Measurements from ENCODE around the gene DNAH8. TPM values are rescaled to one million over a fixed set of nuclear protein-coding genes. Genes with fewer than 3 reads are reported as not detected.

The DNAH8 gene
- polyA plus RNA-seq, 1 donor, result 2.1 TPM

GRCh38 chr6:38973178-38974057, 258.3 kb downstream of the DNAH8 start:
- DNase-seq (ENCODE audit: low read depth), result peak; percentile 22

GRCh38 chr6:38974389-38975151, 259.5 kb downstream of the DNAH8 start:
- DNase-seq (ENCODE audit: low read depth), result no peak

GRCh38 chr6:38975621-38976049, 260.5 kb downstream of the DNAH8 start:
- no peak for DNase-seq (ENCODE audit: low read depth)

GRCh38 chr6:38976051-38976450, 260.9 kb downstream of the DNAH8 start:
- no peak for DNase-seq (ENCODE audit: low read depth)

- no peak for DNase-seq (ENCODE audit: low read depth)
These were observed 261.8 kb downstream of the DNAH8 start for GRCh38 chr6:38976801-38977500.

GRCh38 chr6:38978139-38978704, 263.1 kb downstream of the DNAH8 start:
- no peak for DNase-seq (ENCODE audit: low read depth)

- no peak for DNase-seq (ENCODE audit: low read depth)
These were observed 267.4 kb downstream of the DNAH8 start for GRCh38 chr6:38982470-38982869.

GRCh38 chr6:38984723-38985122, 269.6 kb downstream of the DNAH8 start:
- DNase-seq (ENCODE audit: low read depth), result no peak

- DNase-seq (ENCODE audit: low read depth), result no peak
These were observed 270.7 kb downstream of the DNAH8 start for GRCh38 chr6:38985839-38986238.

GRCh38 chr6:38987503-38987902, 272.4 kb downstream of the DNAH8 start:
- DNase-seq (ENCODE audit: low read depth), result no peak

GRCh38 chr6:38988736-38989449, 273.8 kb downstream of the DNAH8 start:
- no peak for DNase-seq (ENCODE audit: low read depth)

GRCh38 chr6:38990475-38990874, 275.4 kb downstream of the DNAH8 start:
- no peak for DNase-seq (ENCODE audit: low read depth)

- DNase-seq (ENCODE audit: low read depth), result no peak
These were observed 281.6 kb downstream of the DNAH8 start for GRCh38 chr6:38996676-38997075.

- DNase-seq (ENCODE audit: low read depth), result no peak
These were observed 282.1 kb downstream of the DNAH8 start for GRCh38 chr6:38997128-38997761.

- no peak for DNase-seq (ENCODE audit: low read depth)
These were observed 288.0 kb downstream of the DNAH8 start for GRCh38 chr6:39003072-39003471.

- no peak for DNase-seq (ENCODE audit: low read depth)
These were observed 288.4 kb downstream of the DNAH8 start for GRCh38 chr6:39003492-39003891.

- no peak for DNase-seq (ENCODE audit: low read depth)
These were observed 289.7 kb downstream of the DNAH8 start for GRCh38 chr6:39004801-39005200.

- no peak for DNase-seq (ENCODE audit: low read depth)
These were observed 290.7 kb downstream of the DNAH8 start for GRCh38 chr6:39005774-39006173.

GRCh38 chr6:39007575-39007974, 292.5 kb downstream of the DNAH8 start:
- DNase-seq (ENCODE audit: low read depth), result no peak

- no peak for DNase-seq (ENCODE audit: low read depth)
These were observed 293.6 kb downstream of the DNAH8 start for GRCh38 chr6:39008737-39009136.

GRCh38 chr6:39009476-39009875, 294.4 kb downstream of the DNAH8 start:
- no peak for DNase-seq (ENCODE audit: low read depth)

Measured in forelimb muscle (tissue), 1 donor.